Activated CD4-positive, alpha-beta T cell treated with anti-CD3 and anti-CD28 coated beads for 1 hour (primary cell): ENCODE results near the gene SORBS2.

Source experiments
- DNase-seq: peaks from one replicate; pipeline ENCODE4 v3.0.0-alpha.2; 2020

The SORBS2 gene

GRCh38 chr4:185772391-185773093 lies 39.5 kb downstream of the SORBS2 start:
- DNase-seq = no peak

DNA sequence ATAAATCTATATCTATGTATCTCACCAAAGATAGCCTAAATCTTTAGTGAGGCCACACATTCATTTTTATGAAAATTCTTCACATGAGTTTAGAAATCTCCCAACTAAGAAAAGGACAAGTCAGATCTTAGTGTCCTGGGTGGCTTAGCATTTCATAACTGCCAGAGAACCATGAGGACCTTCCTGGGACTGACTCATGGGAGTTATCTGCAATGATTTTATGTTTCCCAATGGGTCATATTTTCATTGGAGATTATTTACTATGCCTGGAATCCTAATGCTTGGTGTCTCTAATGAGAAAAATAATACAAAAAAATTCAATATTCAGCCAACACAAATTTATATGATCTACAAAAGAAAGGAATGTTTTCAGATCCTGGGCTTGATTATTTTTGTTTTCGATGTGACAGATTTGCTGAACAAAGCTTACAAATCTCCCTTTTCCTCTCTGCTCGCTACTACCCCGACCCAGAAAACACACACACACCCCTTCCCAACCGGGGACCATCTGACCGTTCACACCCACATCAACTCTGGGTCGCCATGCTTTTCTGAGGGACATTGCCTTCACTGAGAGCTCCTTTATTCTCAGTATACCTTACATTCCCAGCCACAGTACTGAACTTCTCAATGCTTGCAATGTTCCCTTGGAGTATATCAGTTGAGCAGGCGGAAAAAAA lies 40.1 kb downstream of the SORBS2 start:
- no peak for DNase-seq

- no peak for DNase-seq
Measured at GRCh38 chr4:185767528-185767927, 44.5 kb downstream of the SORBS2 start.

DNA sequence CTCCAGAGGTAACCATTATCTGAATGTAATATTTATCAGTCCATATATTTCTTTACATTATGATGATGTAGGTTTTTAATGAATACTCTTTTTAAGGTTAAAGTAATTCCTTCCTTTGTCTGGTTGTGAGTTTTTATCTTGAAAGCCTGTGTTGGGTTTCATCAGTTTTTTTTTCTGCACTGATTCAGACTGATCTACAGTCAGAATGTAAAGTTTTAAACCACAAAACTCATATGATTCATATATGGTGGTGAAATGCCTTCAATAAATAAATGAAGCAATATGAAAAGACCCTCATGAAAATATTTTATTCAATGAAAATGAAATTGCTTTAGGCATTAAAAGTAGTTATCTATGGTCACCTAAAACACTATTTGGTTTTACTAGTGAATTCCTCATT lies 47.1 kb downstream of the SORBS2 start:
- no peak for DNase-seq

DNA sequence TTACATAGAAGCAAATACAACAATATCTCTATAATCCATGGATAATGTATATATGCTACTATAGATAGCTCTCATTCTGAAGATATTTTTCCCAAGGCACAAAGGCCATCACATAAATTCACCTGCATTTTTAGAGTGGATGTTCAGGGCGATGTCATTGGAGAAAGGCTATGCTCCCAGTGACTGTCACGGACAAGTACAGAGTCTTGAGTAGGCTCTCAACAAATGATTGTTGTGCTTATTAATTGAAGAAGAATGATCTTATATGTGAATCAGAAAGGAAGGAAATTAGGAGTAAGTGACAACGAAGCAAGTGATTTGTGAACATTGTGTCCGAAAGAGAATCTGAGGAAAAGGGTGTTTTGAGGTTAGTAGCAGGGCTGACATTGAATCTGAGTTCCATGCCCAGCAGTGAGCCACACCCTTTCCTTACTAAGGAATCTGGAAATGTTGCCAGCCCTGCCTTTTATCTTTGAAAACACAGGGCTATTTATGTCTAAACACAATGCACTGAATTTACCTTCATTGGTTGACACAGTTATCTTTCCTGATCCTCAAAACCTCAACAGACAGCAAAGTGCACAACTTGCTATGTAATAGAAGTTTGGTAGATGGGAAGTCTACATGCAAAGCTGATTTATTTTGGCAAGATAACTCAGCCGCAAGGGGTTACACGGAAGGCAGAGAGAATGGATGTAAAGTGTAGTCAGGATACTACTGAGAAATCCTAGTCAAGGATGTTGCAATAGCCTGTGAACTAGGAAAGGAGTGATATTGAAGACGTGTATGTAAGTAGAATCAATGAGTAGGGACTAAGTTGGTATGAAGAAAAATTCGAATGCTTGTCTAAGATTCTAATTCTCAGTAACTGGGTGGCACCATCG lies 50.4 kb downstream of the SORBS2 start:
- no peak for DNase-seq

GRCh38 chr4:185758807-185759206 lies 53.2 kb downstream of the SORBS2 start:
- DNase-seq = no peak

DNA sequence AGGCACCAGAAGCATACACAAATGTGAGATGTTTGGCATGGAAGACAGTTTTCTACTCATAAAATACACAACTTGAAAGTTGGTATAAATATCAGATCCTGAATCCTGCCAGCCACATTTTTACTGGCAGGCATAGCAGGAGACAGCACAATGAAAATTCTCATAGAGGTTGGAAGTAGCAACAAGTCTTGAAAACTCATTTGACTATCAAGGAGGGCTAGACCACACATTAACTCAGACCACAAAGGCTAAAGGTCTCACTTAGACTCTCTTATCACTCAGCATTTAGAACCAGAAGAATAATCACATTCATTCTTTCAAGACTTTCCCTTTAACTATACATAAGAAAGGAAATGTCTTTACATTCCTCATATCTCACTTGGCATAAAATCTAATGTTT lies 56.5 kb downstream of the SORBS2 start:
- no peak for DNase-seq

GRCh38 chr4:185754961-185755360 lies 57.0 kb downstream of the SORBS2 start:
- no peak for DNase-seq

GRCh38 chr4:185752872-185753271 lies 59.1 kb downstream of the SORBS2 start:
- DNase-seq = no peak

GRCh38 chr4:185749858-185750257 lies 62.1 kb downstream of the SORBS2 start:
- no peak for DNase-seq

DNA sequence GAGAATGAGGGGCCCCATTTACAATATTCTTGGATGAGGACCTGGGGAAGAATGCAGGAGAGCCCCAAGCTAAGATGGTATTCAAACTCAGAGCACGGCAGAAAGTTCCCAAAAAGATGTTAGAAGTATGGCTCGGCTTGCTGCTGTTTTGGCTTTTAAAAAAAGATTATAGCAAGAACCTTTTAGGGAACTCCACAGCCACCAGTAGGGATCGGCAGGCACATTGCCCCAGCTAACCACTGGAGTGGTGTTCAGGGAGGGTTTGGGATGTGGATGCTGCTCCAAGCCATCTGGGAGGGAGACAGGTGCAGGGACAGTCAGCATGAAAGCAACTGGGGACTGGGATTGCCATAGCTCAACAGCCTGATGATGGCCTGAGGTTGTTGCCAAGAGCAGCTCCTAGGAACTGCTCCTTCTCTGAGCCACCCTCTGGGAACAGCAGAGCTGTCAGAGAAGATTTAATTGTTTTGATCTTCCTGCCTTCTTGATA lies 63.0 kb downstream of the SORBS2 start:
- no peak for DNase-seq

GRCh38 chr4:185745891-185746290 lies 66.1 kb downstream of the SORBS2 start:
- DNase-seq = no peak

DNA sequence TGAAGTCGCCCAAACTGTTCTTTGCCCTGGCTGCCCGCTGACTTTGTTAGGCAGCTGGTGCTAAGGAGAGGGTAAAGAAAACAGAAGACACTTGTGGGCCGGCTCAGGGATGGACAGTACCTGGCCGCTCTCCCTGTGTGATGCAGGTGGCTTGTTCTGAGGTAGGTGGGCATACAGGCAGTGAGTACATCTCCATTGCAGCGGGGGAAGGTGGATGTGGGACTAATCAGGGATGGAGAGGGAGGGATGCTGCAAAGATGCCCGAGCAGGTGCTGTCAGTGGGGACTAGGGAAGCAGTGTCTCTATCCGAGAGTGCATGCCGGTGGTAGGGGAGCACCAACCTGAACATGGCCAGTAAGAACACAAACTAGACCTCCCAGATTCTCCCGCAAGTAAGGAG lies 67.0 kb downstream of the SORBS2 start:
- DNase-seq = no peak

GRCh38 chr4:185744488-185744862 lies 67.5 kb downstream of the SORBS2 start:
- DNase-seq = no peak

DNA sequence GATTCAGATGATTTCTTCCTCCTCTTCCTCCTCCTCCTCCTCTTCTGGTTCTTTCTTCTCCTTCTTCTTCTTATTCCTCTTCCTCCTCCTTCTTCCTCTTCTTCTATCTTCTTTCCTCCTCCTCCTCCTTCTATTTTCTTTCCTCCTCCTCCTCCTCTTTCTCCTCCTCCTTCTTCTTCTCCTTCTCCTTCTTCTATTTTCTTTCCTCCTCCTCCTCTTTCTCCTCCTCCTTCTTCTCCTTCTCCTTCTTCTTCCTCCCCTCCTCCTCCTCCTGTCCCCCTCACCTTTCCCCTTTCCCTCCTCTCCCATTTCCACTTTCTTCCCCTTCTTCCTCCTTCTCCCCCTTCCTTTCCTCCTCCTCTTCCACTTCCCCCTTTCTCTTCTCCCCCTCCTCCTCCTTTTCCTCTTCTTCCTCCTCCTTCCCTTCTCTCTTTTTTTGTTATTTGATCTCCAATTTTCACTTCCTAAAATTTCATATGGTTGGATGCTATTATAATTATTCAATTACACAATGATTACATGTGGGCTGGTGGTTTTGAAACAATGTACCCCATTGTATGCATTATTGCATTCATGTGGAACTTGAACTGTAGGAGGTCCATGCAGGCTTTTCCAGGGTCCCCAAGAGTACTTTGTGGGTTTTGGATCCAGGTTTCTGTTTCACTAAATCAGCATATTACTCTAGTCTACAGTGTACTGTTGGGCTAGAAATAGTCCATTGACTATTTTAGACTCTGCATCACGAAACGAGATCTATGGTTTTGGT lies 68.1 kb downstream of the SORBS2 start:
- DNase-seq = no peak

- no peak for DNase-seq
Measured at GRCh38 chr4:185742766-185743165, 69.2 kb downstream of the SORBS2 start.

DNA sequence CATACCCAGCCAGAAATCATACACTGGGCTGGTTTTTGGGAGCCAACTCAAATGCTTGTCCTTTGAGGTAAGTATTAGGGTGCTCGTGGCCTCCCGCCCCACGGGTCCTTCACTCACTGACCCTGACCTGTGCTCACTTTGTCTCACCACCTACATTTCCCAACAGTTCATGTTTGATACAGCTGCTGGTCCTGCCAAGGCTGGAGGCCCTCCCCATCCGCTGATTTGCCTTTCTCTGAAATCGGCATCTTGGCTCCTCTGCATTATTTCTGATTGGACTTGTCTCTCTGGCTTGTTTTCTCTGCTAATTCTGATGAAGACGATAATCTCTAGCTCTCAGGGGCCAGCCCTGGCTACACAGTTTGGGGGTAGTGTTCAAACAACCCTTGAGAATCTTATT lies 70.2 kb downstream of the SORBS2 start:
- DNase-seq = no peak

DNA sequence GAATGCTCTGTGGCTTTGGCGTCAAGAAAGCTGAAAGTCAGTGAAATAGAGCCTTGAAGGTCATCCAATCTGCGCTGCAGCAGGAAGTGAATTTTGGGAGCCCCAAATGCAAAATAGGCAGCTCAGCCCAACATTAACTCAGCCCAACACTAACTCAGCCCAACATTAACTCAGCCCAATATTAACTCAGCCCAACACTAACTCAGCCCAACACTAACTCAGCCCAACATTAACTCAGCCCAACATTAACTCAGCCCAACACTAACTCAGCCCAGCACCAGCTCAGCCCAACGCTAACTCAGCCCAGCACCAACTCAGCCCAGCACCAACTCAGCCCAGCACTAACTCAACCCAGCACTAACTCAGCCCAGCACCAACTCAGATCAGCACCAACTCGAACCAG lies 71.5 kb downstream of the SORBS2 start:
- DNase-seq = no peak

DNA sequence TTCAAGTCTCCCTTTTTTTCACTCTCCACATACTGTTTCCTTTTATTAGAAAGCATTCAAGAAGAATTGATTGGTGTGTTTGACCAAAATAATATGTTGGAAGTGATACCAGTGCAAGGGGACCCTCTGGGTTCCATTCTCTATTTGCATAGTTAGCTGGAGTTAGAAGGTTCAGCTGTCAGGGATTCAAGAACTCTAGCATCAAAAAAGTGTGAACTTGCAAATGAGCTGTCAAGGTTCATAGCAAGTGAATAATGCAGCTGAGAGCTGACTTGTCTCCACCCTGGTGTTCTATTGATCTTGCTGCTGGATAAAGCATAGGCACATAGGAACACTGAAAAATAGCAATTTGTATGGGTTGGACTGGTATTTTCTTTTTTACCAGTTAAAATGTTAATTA lies 73.2 kb downstream of the SORBS2 start:
- no peak for DNase-seq

DNA sequence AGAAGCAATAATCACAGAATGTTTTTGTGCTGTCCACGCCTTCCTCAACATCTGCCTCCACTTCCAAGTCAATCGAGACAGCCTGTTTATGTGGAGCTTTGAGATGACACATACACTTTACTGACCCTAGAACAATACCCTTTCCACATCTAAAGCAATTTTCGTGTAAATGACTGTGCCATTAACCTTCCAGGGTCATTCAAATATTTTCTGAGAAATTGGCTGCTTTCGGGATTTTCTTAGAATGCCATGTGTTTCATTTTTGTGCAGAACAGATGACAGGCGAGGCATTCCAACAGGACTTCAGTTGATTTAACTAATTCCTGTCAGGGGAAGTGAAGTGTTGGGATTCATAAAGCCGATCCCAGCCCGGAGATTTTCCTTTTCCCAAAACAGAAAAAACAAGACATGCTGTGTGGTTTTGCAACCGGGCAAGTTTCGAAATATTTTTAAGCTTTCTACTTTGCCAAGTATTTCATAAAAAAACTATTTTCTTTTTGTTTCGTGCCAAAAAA lies 73.9 kb downstream of the SORBS2 start:
- DNase-seq = no peak

GRCh38 chr4:185737489-185738037 lies 74.4 kb downstream of the SORBS2 start:
- DNase-seq = no peak

GRCh38 chr4:185736882-185737281 lies 75.1 kb downstream of the SORBS2 start:
- DNase-seq = no peak
